ENCODE data around the gene CYP2J2. TPM values are rescaled to one million over a fixed set of nuclear protein-coding genes. Genes with fewer than 3 reads are reported as not detected.
"Not testable (repeated sequence)": the region's sequence is repeated elsewhere in the genome, so short reads cannot be mapped to it uniquely, and the experiment has no call there.

Gene CYP2J2
- total RNA-seq, 1 donor from 2014 or later, result 0.82 TPM

DNA sequence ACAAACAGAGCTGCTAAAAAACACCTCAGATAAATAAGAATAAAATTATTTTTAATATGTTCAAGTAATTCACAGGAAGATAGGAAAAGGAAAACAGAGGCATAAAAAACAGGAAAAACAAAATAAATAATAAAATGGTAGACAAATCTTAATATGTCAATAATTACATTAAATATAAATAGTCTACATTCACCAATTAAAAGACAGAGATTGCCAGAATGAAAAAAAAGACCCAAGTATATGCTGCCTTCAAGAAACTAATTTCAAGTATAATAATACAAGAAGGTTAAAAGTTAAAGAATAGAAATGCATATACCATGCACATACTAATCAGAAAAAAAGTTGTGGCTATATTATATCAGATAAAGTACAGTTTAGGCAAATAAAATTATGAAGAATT is 1.9 kb downstream of the CYP2J2 start:
- peak; percentile 63 for FAIRE-seq
- DNase-seq (ENCODE audit: low spot score in 2 of 2), result no peak

DNA sequence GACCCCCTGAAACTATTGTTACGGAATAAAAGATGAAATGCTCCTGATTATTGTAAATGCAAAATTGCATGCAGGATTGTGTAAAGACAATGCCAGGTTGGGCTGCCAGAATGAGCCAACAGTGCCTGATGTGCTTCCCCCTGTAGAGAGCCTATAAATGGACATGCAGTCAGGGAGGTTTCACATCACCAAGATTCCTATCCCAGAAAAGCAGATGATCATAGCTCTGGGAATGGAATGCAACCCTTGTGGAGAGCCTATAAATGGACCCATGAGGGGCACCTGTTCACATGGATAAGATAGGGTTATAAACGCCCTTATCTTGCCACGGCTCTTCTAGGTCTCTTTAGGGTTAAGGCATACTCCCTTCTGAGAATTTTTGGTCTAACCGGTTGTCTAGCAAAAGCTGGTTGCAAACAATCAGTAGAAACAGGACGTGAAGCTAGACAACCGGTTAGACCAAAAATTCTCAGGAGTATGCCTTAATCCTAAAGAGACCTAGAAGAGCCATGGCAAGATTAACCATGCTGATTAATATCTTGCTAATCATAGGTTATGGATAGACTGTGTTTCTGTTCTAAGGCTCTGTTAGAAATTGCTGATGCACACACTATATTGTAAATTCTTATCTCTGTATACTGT is 5.2 kb downstream of the CYP2J2 start:
- not testable (repeated sequence) for FAIRE-seq; DNase-seq (ENCODE audit: low spot score in 2 of 2)

GRCh38 chr1:59919746-59920145 is 6.8 kb downstream of the CYP2J2 start:
- no peak for FAIRE-seq
- DNase-seq (ENCODE audit: low spot score in 2 of 2), result no peak

GRCh38 chr1:59917785-59918180 is 8.8 kb downstream of the CYP2J2 start:
- DNase-seq (ENCODE audit: low spot score in 2 of 2) (no peak), FAIRE-seq (no peak)

DNA sequence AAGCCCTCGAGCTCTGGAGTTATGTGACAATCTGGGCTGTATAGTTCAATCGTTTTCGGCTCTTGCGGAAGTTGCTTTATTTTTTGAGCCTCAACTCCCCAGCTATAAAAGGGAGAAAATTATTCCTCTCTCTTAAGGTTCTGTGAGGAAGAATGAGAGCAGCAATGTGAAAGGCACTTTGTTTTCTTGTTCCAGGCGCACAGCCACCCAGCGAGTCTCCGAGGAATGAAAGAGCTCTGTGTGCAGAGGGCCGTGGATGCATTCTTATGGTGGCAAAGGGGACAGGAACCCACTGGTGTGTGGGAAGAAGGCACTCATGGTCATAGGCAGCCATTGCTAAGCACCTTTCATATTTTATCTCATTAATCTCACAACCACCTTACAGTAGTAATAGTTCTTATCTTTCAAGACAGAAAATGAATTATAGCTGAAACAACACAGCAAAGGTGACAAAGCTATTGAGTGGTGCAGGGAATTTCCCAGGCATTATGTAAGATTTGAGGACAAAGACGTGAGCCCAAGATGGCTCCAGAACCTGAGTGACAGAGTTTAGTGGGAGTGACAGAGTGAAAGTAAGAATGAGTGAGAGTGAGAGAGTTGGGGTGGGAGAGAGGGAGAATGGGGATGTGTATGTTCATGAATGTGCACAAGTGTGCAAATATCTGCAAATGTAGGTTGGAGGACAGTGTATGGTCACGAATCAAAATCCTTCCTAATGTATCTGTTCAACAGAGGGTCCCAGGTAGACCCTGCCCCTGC is 9.4 kb downstream of the CYP2J2 start:
- DNase-seq (ENCODE audit: low spot score in 2 of 2), result peak; percentile 12 to 29
- FAIRE-seq, result no peak

DNA sequence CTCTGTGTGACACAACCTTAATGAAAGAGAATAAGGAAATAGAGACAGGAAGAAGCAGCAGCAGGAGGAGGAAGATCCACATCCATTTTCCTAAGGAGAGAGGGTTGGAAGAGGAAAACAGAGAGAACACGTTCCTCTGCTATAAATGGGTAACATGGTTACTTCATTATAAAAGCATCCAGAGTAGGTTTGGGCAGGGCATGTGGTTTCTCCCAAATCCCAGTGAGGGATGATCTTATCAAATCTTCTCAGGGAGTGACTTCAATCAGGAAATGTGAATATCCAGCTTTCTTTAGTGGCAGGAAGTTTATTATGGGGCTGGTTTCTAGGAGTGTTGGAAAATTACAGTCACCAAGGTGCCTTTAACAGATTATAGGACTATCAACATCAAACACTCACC is 11.1 kb downstream of the CYP2J2 start:
- FAIRE-seq, result no peak

GRCh38 chr1:59914791-59915286 is 11.7 kb downstream of the CYP2J2 start:
- not testable (repeated sequence) for DNase-seq (ENCODE audit: low spot score in 2 of 2); FAIRE-seq

More for the DNA sequence above, 11.1 kb downstream of the CYP2J2 start:
- DNase-seq (ENCODE audit: low spot score in 2 of 2), result no peak

DNA sequence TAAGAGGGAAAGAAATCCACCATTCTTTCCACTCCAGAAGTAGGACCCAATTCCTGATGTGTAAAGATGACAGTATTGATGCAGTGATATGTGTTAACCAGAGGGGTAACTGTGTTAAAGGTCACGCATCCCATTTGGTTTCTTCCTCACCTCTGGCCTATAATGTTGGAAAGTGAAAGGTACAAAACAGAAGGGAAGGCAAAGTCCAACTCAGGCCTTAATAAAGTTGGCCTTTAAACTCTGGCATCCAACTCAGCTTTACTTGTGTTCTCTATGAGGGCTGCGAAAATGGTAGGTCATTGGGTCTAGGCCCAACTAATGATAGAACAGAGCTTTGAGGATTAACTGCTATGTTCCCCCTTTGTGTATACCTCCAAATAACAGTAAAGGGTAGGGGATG is 17.9 kb downstream of the CYP2J2 start:
- FAIRE-seq (no peak), DNase-seq (ENCODE audit: low spot score in 2 of 2) (no peak)

- no peak for FAIRE-seq
Observed at GRCh38 chr1:59908084-59908483, 18.5 kb downstream of the CYP2J2 start.

GRCh38 chr1:59906931-59907330 is 19.6 kb downstream of the CYP2J2 start:
- no peak for FAIRE-seq

More at GRCh38 chr1:59908084-59908483, 18.5 kb downstream of the CYP2J2 start:
- DNase-seq (ENCODE audit: low spot score in 2 of 2), result no peak

GRCh38 chr1:59903141-59903754 is 23.3 kb downstream of the CYP2J2 start:
- DNase-seq (ENCODE audit: low spot score in 2 of 2), result peak in 1 of 2 donors; percentile 36
- peak; percentile 72 for FAIRE-seq

More at GRCh38 chr1:59906931-59907330, 19.6 kb downstream of the CYP2J2 start:
- DNase-seq (ENCODE audit: low spot score in 2 of 2), result no peak

GRCh38 chr1:59901770-59902388 is 24.7 kb downstream of the CYP2J2 start:
- DNase-seq (ENCODE audit: low spot score in 2 of 2) (no peak), FAIRE-seq (no peak)

GRCh38 chr1:59900640-59901039 is 25.9 kb downstream of the CYP2J2 start:
- no peak for DNase-seq (ENCODE audit: low spot score in 2 of 2)
- no peak for FAIRE-seq

DNA sequence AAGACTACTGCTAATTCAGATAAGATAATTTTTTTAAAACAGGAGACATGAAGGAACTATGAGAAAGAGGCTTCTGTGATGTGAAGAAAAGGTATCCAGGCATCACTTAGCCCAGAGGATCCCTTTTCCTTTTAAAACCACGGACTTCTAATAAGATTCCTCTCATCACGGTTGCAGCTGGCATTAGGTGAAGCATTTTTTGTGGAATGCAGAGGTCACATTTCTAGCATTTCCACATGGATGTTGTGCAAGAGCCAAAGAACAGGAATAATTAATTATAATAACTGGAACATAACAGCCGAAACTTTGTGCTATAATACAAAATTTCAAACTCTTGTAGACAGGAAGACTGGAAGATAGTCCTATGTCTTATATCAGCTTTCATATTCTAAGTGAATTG is 27.6 kb downstream of the CYP2J2 start:
- DNase-seq (ENCODE audit: low spot score in 2 of 2) (no peak), FAIRE-seq (no peak)

DNA sequence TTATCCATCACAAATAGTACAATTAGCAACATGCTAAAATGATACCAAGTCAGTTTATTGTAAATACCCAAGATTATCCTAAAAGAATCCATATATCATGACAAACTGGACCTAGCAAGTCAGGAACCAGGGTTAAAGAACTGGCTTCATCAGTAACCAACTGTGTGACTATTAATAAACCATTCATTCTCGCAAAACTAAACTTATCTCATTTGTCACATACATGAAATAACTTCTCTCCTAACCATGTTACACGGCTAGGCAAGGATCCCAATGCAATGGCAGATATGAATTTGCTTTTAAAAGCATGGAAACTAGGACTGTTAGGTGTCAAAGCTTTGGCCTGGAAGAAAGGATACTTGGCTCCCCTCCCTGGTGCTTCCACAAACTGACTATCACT is 29.4 kb downstream of the CYP2J2 start:
- DNase-seq (ENCODE audit: low spot score in 2 of 2), result no peak

GRCh38 chr1:59892841-59893811 is 33.4 kb downstream of the CYP2J2 start:
- DNase-seq (ENCODE audit: low spot score in 2 of 2) (no peak), FAIRE-seq (no peak)

More for the DNA sequence above, 29.4 kb downstream of the CYP2J2 start:
- FAIRE-seq, result no peak

DNA sequence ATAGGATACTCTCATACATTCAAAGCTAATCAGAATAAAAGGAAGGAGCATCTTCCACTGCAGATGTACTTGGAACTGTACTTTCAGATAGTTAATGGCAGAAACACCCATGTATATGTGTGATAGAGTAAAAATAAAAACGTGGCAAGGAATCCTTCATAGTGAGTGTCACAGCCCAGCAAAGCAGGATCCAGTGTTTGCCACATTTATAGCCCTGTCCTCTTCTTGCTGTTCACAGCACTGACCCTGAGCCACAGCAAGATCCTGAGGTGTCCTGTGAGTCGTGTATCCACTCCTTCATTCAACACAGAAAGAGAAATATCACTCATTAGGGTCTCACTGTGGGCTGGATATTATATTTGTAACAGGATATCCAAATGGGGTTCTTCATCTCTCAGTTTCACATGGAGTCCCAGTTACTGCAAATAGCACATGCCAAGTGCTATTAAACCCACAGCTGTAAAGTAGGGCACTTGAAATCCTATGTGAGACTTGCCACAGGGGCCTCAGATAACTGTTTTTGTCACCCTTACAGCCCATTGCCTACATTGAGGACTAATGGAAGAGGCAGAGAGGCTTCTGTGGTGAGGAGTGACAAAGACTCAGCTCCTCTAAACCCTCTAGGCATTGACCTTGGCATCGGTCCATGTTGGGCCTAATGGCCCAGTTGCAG is 41.3 kb downstream of the CYP2J2 start:
- no peak for FAIRE-seq
- no peak for DNase-seq (ENCODE audit: low spot score in 2 of 2)

- no peak for FAIRE-seq
Observed at GRCh38 chr1:59880735-59881134, 45.8 kb downstream of the CYP2J2 start.

GRCh38 chr1:59879996-59880505 is 46.5 kb downstream of the CYP2J2 start:
- FAIRE-seq (no peak), DNase-seq (ENCODE audit: low spot score in 2 of 2) (no peak)

More at GRCh38 chr1:59880735-59881134, 45.8 kb downstream of the CYP2J2 start:
- DNase-seq (ENCODE audit: low spot score in 2 of 2), result no peak
